Endothelial cell of umbilical vein (primary cell): ENCODE data around the gene HAUS5.

Source experiments
- CTCF ChIP-seq, 2 donors: IDR thresholded peaks; 1 replicate in 1 of 2; 2 replicates in 1 of 2; pipeline ENCODE4 v1.5.1; 2011; ENCODE audit warnings: low read length in 2 of 2, mild to moderate bottlenecking in 2 of 2, moderate library complexity in 2 of 2, control low read depth in 1 of 2, inconsistent platforms in 1 of 2, low read depth in 1 of 2; ENCODE audit not compliant: insufficient read depth in 1 of 2; ENCODE audit errors: extremely low read depth in 1 of 2
- EZH2 ChIP-seq: IDR thresholded peaks from 2 replicates; pipeline ENCODE4 v1.6.1; 2012; ENCODE audit warnings: borderline replicate concordance, low read depth, mild to moderate bottlenecking, moderate library complexity, low read length, inconsistent platforms; ENCODE audit not compliant: severe bottlenecking
- MYC ChIP-seq: IDR thresholded peaks from one replicate; pipeline ENCODE4 v1.6.1; 2011; ENCODE audit warnings: mild to moderate bottlenecking, low read depth, low read length
- POLR2A ChIP-seq: IDR thresholded peaks from 2 replicates; pipeline ENCODE4 v1.6.1; 2012; ENCODE audit warnings: low read depth, mild to moderate bottlenecking, control low read depth, low read length
- POLR2AphosphoS5 ChIP-seq: IDR thresholded peaks from 2 replicates; pipeline ENCODE4 v1.6.1; 2012; ENCODE audit warnings: low read depth, mild to moderate bottlenecking, control low read depth, low read length, moderate library complexity; ENCODE audit not compliant: insufficient read depth
- TF ChIP-seq, protein P1 (sequence below): IDR thresholded peaks from 2 replicates; pipeline ENCODE4 v1.6.1; 2011; ENCODE audit not compliant: insufficient read depth, insufficient read length

- TF ChIP-seq CTCF (IDR thresholded peaks at IDR 0.05; ENCODE audit: extremely low read depth in 1 of 2, insufficient read depth in 1 of 2, low read depth in 1 of 2, low read length in 2 of 2) (no peak), POLR2A (no peak), EZH2 (no peak), MYC (no peak), POLR2AphosphoS5 (no peak)
- TF ChIP-seq, protein P1, sequence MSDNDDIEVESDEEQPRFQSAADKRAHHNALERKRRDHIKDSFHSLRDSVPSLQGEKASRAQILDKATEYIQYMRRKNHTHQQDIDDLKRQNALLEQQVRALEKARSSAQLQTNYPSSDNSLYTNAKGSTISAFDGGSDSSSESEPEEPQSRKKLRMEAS, result no peak
These were observed 30.3 kb downstream of the HAUS5 start for GRCh38 chr19:35642798-35643254.
